Endothelial cell (in vitro differentiated cells): Measurements from ENCODE around the gene ZKSCAN1. TPM values are rescaled to one million over a fixed set of nuclear protein-coding genes. Genes with fewer than 3 reads are reported as not detected.

ENCODE experiments used
- DNase-seq: peaks from one replicate; pipeline ENCODE4 v3.0.0; 2021; ENCODE audit warnings: low spot score
- H3K27ac Mint-ChIP-seq: one replicate; pipeline ENCODE4 v1.8.0; 2021; ENCODE audit warnings: mixed read lengths, inconsistent platforms; ENCODE audit not compliant: unreplicated experiment
- H3K27me3 Mint-ChIP-seq: one replicate; pipeline ENCODE4 v1.8.0; 2021; ENCODE audit warnings: mild to moderate bottlenecking, moderate library complexity, mixed read lengths, inconsistent platforms; ENCODE audit not compliant: unreplicated experiment
- H3K36me3 Mint-ChIP-seq: one replicate; pipeline ENCODE4 v1.8.0; 2021; ENCODE audit warnings: mild to moderate bottlenecking, low read depth, mixed read lengths, inconsistent platforms; ENCODE audit not compliant: unreplicated experiment
- H3K4me1 Mint-ChIP-seq: one replicate; pipeline ENCODE4 v1.8.0; 2021; ENCODE audit warnings: mild to moderate bottlenecking, mixed read lengths, inconsistent platforms; ENCODE audit not compliant: unreplicated experiment
- H3K4me3 Mint-ChIP-seq: one replicate; pipeline ENCODE4 v1.8.0; 2021; ENCODE audit warnings: mild to moderate bottlenecking, mixed read lengths, inconsistent platforms; ENCODE audit not compliant: unreplicated experiment
- H3K9me3 Mint-ChIP-seq: one replicate; pipeline ENCODE4 v1.8.0; 2021; ENCODE audit warnings: mixed read lengths, inconsistent platforms; ENCODE audit not compliant: unreplicated experiment
- CTCF ChIP-seq: fragments of 200-600 bp; sonication (generic); IDR thresholded peaks from one replicate; pipeline ENCODE4 v1.5.0; 2021; ENCODE audit warnings: antibody characterized with exemption; ENCODE audit not compliant: unreplicated experiment
- total RNA-seq: library from RNA; stranded (reverse); fragmentation: NEBNext Ultra II Directional; extraction: Animal tissue kit (Norgen Biotek cat#: 25700); gene quantifications from one replicate; pipeline ENCODE4 v1.2.1, GENCODE V29; 2021; ENCODE audit not compliant: unreplicated experiment

Gene ZKSCAN1
- total RNA-seq, 1 donor from 2014 or later, result 63.1 TPM

GRCh38 chr7:100029596-100029995, 14.2 kb downstream of the ZKSCAN1 start:
- Mint-ChIP-seq H3K36me3 (peaks cover 41% of the 10 kb centered on the region), H3K4me1 (no peaks in the 10 kb centered on the region), H3K9me3 (no peaks in the 10 kb centered on the region), H3K27me3 (peaks cover 6% of the 10 kb centered on the region), H3K4me3 (no peak overlapping the region), H3K27ac (no peak overlapping the region)
- DNase-seq, result no peak
- no peak for TF ChIP-seq CTCF

DNA sequence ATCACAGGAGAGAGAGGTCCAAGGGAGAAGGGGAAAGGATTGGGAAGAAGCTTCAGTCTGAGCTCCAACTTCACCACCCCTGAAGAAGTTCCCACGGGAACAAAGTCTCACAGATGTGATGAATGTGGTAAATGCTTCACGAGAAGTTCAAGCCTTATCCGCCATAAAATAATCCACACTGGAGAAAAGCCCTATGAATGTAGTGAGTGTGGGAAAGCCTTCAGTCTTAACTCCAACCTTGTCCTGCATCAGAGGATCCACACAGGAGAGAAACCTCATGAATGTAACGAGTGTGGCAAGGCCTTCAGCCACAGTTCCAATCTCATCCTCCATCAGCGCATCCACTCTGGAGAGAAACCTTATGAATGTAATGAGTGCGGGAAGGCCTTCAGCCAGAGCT, 18.1 kb downstream of the ZKSCAN1 start:
- no peaks in the 10 kb centered on the region for H3K9me3 Mint-ChIP-seq
- peaks cover 54% of the 10 kb centered on the region for H3K36me3 Mint-ChIP-seq
- H3K27ac Mint-ChIP-seq, result no peak overlapping the region
- no peaks in the 10 kb centered on the region for H3K4me1 Mint-ChIP-seq
- no peak for TF ChIP-seq CTCF
- DNase-seq, result no peak
- H3K4me3 Mint-ChIP-seq, result no peak overlapping the region
- peaks cover 6% of the 10 kb centered on the region for H3K27me3 Mint-ChIP-seq

DNA sequence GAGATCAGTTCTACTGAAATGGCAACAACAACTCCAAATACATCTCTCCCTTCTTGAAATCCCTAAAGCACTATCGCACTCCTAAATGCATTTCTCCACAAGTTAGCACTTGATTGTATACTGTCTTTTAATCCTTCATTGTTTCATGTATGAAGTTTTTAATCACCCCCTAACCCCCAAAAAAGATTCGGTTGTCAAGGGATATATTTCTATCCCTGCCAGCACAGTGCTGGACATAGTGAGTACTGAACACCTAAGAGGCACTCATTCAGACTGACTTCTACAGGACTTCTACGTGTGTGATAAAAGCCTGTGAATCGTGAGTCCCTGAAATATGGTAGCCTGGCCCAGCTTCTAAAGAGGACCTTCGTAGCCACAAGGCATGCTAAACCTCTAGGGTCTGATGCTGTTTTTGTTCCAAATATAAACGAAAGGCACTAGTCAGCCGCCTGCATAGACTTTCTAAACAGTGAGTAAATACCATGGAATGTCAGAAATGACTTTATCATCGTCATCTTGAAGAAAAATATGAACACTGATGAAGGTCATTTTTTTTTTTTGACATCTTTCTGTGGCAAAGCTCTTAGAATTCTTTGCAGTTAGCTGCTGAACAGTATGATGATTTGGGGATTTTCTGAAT, 19.6 kb downstream of the ZKSCAN1 start:
- Mint-ChIP-seq H3K4me1 (no peaks in the 10 kb centered on the region), H3K36me3 (peaks cover 54% of the 10 kb centered on the region), H3K27me3 (peaks cover 4% of the 10 kb centered on the region), H3K27ac (no peak overlapping the region), H3K9me3 (no peaks in the 10 kb centered on the region), H3K4me3 (no peak overlapping the region)
- no peak for DNase-seq
- TF ChIP-seq CTCF, result no peak

GRCh38 chr7:100035876-100036275, 20.5 kb downstream of the ZKSCAN1 start:
- H3K4me3 Mint-ChIP-seq, result no peak overlapping the region
- no peak for TF ChIP-seq CTCF
- no peak for DNase-seq
- H3K27me3 Mint-ChIP-seq, result peaks cover 4% of the 10 kb centered on the region
- H3K9me3 Mint-ChIP-seq, result no peaks in the 10 kb centered on the region
- peaks cover 45% of the 10 kb centered on the region for H3K36me3 Mint-ChIP-seq
- no peaks in the 10 kb centered on the region for H3K4me1 Mint-ChIP-seq
- H3K27ac Mint-ChIP-seq, result no peak overlapping the region

- Mint-ChIP-seq H3K27me3 (no peaks in the 10 kb centered on the region), H3K36me3 (peaks cover 34% of the 10 kb centered on the region), H3K4me1 (no peaks in the 10 kb centered on the region), H3K27ac (no peak overlapping the region), H3K9me3 (no peaks in the 10 kb centered on the region), H3K4me3 (no peak overlapping the region)
- TF ChIP-seq CTCF, result no peak
- DNase-seq, result no peak
Observed at GRCh38 chr7:100038326-100038725, 22.9 kb downstream of the ZKSCAN1 start.
